SIG-M5 treated with dmso at 0.1 percent for 504 hours (cell line): Measurements from ENCODE around the gene UGGT1.

Source experiments
- DNase-seq: peaks from one replicate; lab custom pipeline; 2025; ENCODE audit not compliant: unreplicated experiment; lab: John Stamatoyannopoulos, UW

The UGGT1 gene

GRCh38 chr2:128109243-128109642, 18.2 kb downstream of the UGGT1 start:
- DNase-seq, result no peak

DNA sequence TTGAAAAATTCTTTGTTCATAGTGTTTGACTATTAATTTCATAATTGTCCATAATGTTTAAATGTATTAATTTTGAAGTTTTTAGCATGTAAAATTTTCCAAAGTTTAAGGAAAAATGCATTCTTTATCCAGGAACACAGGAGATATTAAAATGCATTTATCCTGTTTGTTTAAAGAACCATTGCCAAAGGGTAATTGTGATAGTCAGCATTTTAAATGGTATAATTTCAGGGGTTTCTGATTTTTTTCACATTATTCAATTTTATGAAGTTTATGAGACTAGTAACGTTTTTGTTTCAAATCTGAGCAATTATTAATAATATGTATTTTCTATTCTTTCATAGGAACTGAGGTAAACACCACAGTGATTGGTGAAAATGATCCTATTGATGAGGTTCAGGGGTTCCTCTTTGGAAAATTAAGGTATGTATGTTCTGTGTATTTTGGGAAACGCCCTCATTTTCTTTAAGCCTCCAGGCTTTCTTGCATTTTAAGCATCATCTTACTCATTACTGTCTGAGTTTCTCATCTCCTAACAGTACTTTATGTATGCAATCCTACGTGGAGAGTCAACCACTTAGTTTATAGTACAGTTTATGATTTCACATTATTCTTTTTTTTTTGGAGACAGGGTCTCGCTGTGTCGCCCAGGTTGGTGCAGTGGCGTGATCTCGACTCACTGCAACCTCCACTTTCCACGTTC, 25.1 kb downstream of the UGGT1 start:
- no peak for DNase-seq

GRCh38 chr2:128134573-128134972, 43.6 kb downstream of the UGGT1 start:
- DNase-seq, result no peak

DNA sequence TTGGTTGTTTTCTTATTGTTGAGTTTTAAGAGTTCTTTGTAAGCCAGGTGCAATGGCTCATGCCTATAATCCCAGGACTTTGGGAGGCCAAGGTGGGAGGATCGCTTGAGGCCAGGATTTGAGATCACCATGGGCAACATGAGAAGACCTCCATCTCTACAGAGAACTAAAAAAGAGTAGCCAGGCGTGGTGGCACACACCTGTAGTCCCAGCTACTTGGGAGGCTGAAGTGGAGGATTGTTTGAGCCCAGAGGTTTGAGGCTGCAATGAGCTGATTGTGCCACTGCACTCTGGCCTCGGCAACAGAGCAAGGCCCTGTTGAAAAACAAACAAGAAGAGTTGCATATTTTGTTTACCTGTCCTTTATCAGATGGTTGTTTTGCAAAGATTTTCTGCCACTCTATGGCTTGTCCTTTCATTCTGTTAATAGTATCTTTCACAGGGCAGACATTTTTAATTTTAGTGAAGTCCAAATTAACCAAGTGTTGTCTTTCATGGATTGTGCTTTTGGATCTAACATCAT, 46.2 kb downstream of the UGGT1 start:
- no peak for DNase-seq

GRCh38 chr2:128139624-128140023, 48.6 kb downstream of the UGGT1 start:
- no peak for DNase-seq

DNA sequence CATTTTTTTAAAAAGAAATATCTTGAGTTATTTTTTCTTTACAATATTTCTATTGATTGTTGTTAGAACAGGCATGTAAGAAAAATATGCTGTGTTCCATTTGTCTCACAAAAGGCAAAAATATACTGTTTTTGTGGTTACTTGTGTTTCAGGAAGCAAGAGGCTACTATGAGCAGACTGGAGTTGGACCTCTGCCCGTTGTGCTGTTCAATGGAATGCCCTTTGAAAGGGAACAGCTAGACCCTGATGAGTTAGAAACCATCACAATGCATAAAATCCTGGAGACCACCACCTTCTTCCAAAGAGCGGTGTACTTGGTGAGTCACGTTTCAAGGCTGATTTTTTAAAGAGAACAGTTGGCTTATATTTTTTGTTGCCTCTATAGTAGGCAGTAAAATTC, 54.7 kb downstream of the UGGT1 start:
- no peak for DNase-seq

GRCh38 chr2:128153786-128154185, 62.8 kb downstream of the UGGT1 start:
- no peak for DNase-seq

DNA sequence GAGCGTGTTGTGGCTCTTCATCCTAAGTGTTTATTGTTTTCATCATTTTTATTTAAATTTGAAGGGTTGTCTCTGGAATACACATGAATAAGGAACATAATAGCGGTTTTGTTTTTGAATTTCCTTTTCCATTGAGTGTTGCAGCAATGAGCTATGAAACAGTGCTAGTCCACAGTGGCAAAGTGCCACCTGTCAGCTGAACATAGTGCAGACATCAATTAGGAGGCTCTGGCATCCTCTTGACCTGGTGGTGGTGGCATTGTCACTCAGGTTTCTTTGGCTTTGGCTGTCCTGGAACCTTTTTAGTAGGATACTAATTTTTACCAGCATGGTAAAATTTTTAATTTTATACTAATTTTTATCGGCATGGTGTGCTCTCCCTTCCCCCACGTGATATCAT, 63.2 kb downstream of the UGGT1 start:
- DNase-seq, result no peak

- DNase-seq, result no peak
Observed at GRCh38 chr2:128155970-128156369, 65.0 kb downstream of the UGGT1 start.

DNA sequence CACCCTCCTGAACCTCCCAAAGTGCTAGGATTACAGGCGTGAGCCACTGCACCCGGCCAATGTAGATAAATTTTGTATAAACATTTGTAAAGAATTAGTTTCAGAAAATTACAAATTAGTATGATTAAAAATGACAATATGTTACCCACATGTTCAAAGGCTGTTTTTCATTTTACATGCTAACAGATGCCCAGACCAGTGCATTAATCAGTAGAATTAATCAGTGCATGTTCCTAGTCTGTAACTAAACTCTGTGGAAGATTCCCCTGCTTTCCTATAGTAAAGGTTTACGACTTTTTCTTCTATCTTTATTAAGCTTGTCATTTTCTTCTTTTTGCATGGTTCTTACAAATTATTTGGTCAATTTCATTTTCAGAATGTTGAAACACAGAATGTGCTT, 65.8 kb downstream of the UGGT1 start:
- no peak for DNase-seq

DNA sequence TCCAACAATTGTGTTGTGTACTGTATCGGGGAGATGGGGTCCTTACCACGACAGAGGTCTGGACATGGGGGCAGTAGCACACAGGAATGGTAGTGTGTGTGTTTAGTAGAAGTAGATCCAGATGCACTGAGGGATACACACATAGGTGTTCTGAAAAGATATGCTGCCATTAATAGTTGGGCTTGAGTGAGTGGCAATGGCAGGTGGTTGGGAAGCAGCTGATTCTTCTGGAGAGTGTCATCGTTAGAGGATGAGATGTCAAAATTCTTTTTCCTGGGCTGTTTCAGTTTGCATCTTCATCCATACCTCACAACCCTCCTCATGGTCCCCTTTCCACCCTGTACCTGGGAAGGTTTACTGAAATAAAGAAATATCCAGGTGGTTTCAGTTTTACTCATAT, 66.6 kb downstream of the UGGT1 start:
- no peak for DNase-seq

DNA sequence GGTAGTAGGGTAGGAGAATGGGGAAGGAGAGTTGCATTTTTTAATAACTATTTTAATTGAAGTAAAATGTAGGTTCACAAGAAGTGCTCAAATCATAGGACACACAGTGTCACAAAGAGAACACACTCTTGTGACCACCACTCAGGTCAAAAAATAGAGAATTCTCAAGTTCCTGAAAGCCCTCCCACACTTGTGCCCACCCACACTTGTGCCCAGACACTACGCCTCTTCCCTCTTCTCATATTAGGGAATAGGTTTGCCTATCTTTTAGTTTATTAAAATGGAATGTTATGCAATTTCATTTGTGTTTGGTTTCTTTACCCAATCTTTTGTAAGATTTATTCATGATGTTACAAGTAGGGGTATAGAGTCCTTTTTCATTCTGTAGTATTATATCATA, 67.2 kb downstream of the UGGT1 start:
- DNase-seq, result no peak

GRCh38 chr2:128159437-128159836, 68.4 kb downstream of the UGGT1 start:
- DNase-seq, result no peak

DNA sequence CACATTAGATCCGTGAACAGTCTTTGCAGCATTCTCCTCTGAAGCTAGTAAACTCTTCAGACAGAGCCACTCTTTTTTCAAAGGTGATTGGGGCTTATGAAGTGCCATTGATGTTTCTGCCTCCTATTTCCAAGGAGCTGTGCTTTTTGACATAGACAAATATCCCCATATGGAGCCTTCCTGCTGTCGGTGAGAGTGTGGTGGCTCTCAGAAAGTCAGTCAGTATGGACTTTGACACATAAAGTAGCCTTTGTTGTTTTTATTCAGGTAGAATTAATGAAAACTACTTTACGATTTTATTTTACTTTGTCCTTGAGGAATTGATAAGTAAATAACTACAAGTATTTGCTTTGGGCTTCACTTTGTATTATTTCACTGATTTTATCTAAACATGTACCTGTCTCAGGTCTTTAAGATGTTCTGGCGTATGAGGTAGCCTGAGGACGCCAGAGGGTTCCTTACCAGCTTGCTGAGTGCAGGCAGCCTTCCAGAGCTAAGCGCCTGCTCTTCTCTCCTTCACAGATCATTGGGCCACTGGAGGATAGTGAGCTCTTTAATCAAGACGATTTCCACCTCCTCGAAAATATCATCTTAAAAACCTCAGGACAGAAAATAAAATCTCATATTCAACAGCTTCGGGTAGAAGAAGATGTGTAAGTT, 69.7 kb downstream of the UGGT1 start:
- DNase-seq, result no peak

DNA sequence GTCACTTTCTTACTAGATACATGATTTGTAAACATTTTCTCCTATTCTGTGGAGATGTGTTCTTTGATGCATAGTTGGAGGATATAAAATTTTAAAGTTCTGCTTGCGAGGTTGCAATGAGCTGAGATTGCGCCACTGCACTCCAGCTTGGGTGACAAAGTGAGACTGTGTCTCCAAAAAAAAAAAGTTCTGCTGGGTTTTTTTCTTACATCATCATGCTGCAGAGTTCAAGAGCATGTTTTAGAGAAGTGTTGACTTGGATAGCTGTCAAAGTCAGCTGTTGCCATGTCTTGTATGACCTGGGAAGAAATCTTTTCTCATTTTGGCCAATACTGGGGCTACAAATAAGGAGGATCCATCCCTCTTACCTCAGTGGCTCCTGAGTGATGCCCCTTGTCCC, 71.3 kb downstream of the UGGT1 start:
- peak; percentile 35 for DNase-seq

DNA sequence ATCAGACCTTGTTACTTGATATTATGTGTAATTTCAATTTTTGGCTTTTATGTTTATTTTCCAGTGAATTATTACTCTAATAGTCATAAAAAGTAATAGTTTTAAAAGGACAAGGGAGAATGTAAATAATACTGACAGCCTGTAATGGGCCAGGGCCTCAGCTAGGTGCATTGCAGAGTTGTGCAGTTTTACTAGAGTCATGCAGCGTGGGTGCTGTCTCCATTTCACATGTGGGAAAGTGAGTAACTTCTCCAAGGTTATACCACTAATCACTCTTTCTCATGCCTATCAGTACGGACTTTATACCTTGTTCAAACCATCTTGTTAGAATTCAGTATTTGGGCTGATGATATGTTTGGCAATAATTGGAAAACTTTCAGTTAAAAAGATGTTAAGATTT, 73.3 kb downstream of the UGGT1 start:
- DNase-seq, result no peak

- DNase-seq, result peak; percentile 46
Observed at GRCh38 chr2:128166746-128167353, 75.8 kb downstream of the UGGT1 start.

GRCh38 chr2:128169094-128169493, 78.1 kb downstream of the UGGT1 start:
- DNase-seq, result no peak

- peak; percentile 44 for DNase-seq
Observed at GRCh38 chr2:128169497-128169896, 78.5 kb downstream of the UGGT1 start.

- DNase-seq, result no peak
Observed at GRCh38 chr2:128169933-128170709, 79.1 kb downstream of the UGGT1 start.

- no peak for DNase-seq
Observed at GRCh38 chr2:128170776-128171175, 79.8 kb downstream of the UGGT1 start.
